Smooth muscle cell (in vitro differentiated cells): ENCODE data around the gene NTMT1. TPM values are rescaled to one million over a fixed set of nuclear protein-coding genes. Genes with fewer than 3 reads are reported as not detected.

Experiments used
- DNase-seq: peaks from one replicate; lab custom pipeline; 2025; ENCODE audit not compliant: unreplicated experiment; lab: John Stamatoyannopoulos, UW
- H2AFZ ChIP-seq: fragments of 200-600 bp; sonication (generic); 2 replicates; pipeline ENCODE4 v1.6.0; 2016; ENCODE audit warnings: antibody characterized with exemption, low read depth, mild to moderate bottlenecking
- H3F3A ChIP-seq: fragments of 200-600 bp; sonication (generic); 2 replicates; pipeline ENCODE4 v1.6.0; 2017; ENCODE audit warnings: antibody characterized with exemption, low read depth
- H3K27ac ChIP-seq: fragments of 200-600 bp; sonication (generic); 2 replicates; pipeline ENCODE4 v1.5.1; 2016; ENCODE audit warnings: low read depth, mild to moderate bottlenecking
- H3K27me3 ChIP-seq: fragments of 200-600 bp; sonication (generic); 2 replicates; pipeline ENCODE4 v1.6.1; 2016; ENCODE audit warnings: low read depth, mild to moderate bottlenecking
- H3K36me3 ChIP-seq: fragments of 200-600 bp; sonication (generic); 2 replicates; pipeline ENCODE4 v1.5.1; 2016; ENCODE audit warnings: low read depth
- H3K4me1 ChIP-seq: fragments of 200-600 bp; sonication (generic); 2 replicates; pipeline ENCODE4 v1.5.1; 2016; ENCODE audit warnings: low read depth
- H3K4me2 ChIP-seq: fragments of 200-600 bp; sonication (generic); 2 replicates; pipeline ENCODE4 v1.6.0; 2016; ENCODE audit warnings: mild to moderate bottlenecking
- H3K4me3 ChIP-seq: fragments of 200-600 bp; sonication (generic); 2 replicates; pipeline ENCODE4 v1.5.1; 2016; ENCODE audit warnings: mild to moderate bottlenecking
- H3K79me2 ChIP-seq: fragments of 200-600 bp; sonication (generic); 2 replicates; pipeline ENCODE4 v1.6.0; 2016; ENCODE audit warnings: low read depth, mild to moderate bottlenecking
- H3K9ac ChIP-seq: fragments of 200-600 bp; sonication (generic); 2 replicates; pipeline ENCODE4 v1.6.0; 2016; ENCODE audit warnings: low read depth
- H3K9me3 ChIP-seq: fragments of 200-600 bp; sonication (generic); replicated peaks from 2 replicates; pipeline ENCODE4 v1.5.1; 2016; ENCODE audit warnings: low read depth
- H4K20me1 ChIP-seq: fragments of 200-600 bp; sonication (generic); 2 replicates; pipeline ENCODE4 v1.6.0; 2016; ENCODE audit warnings: low read depth
- CTCF ChIP-seq: fragments of 200-600 bp; sonication (generic); IDR thresholded peaks from 2 replicates; pipeline ENCODE4 v1.5.1; 2017; ENCODE audit warnings: borderline replicate concordance, mild to moderate bottlenecking, antibody characterized with exemption; ENCODE audit not compliant: insufficient read depth, poor library complexity, severe bottlenecking
- WGBS: methylation state at CpG from one replicate; pipeline ENCODE4 v1.1.7; 2016; ENCODE audit warnings: low lambda C conversion rate; 5-methylcytosine and 5-hydroxymethylcytosine counted together
- polyA plus RNA-seq: library from polyadenylated mRNA; unstranded; fragments of >200 nt; fragmentation: Nextera tagmentation; extraction: Ambion mirVana; gene quantifications from 2 replicates; pipeline ENCODE4 v1.2.1, GENCODE V29; 2016
- total RNA-seq: library from RNA; depleted of rRNA; stranded (reverse); fragments of >200 nt; gene quantifications from 2 replicates; pipeline ENCODE4 v1.2.3, GENCODE V29; 2014

NTMT1 gene
- total and polyA plus RNA-seq, 2 experiments from 2014 or later = 42.9 to 118 TPM

- no peaks in the 10 kb centered on the region for H4K20me1 ChIP-seq
- WGBS = 93% methylated on average over 31 of the region's 31 CpGs
- no peaks in the 10 kb centered on the region for H3K9me3 ChIP-seq
- H3K4me3 ChIP-seq = no peak overlapping the region
- DNase-seq = no peak
- H3K27me3 ChIP-seq = no peaks in the 10 kb centered on the region
- H3K4me2 ChIP-seq = no peak overlapping the region
- TF ChIP-seq CTCF = no peak
- no peak overlapping the region for H3K27ac ChIP-seq
- H2AFZ ChIP-seq = no peak overlapping the region
- no peak overlapping the region for H3K9ac ChIP-seq
- no peaks in the 10 kb centered on the region for H3K79me2 ChIP-seq
- peaks cover 13% of the 10 kb centered on the region for H3K4me1 ChIP-seq
- H3K36me3 ChIP-seq = no peaks in the 10 kb centered on the region
- peaks cover 11% of the 10 kb centered on the region for H3F3A ChIP-seq
These were observed 10.3 kb upstream of the NTMT1 start for GRCh38 chr9:129615407-129616285.

GRCh38 chr9:129617167-129617566, 8.8 kb upstream of the NTMT1 start:
- Histone ChIP-seq H3K27me3 (no peaks in the 10 kb centered on the region), H3K27ac (peak overlapping the region; percentile 70), H3K4me1 (peaks cover 15% of the 10 kb centered on the region), H3K9ac (no peak overlapping the region), H3F3A (peaks cover 11% of the 10 kb centered on the region), H3K79me2 (no peaks in the 10 kb centered on the region), H3K4me2 (no peak overlapping the region), H3K9me3 (no peaks in the 10 kb centered on the region), H3K4me3 (no peak overlapping the region), H4K20me1 (no peaks in the 10 kb centered on the region), H2AFZ (no peak overlapping the region), H3K36me3 (no peaks in the 10 kb centered on the region)
- no peak for DNase-seq
- 0% methylated on average over 1 of the region's 1 CpG for WGBS
- TF ChIP-seq CTCF = peak; percentile 54

GRCh38 chr9:129619787-129620668, 5.9 kb upstream of the NTMT1 start:
- H3K4me1 ChIP-seq = peaks cover 9% of the 10 kb centered on the region
- H3K27me3 ChIP-seq = no peaks in the 10 kb centered on the region
- H3K4me3 ChIP-seq = peak overlapping the region; percentile 62
- no peaks in the 10 kb centered on the region for H3K79me2 ChIP-seq
- H2AFZ ChIP-seq = peak overlapping the region; percentile 84
- WGBS = 1% methylated on average over 60 of the region's 82 CpGs
- H3K9me3 ChIP-seq = no peaks in the 10 kb centered on the region
- no peaks in the 10 kb centered on the region for H3K36me3 ChIP-seq
- peak; percentile 16 for TF ChIP-seq CTCF
- peak overlapping the region; percentile 16 for H3K27ac ChIP-seq
- DNase-seq = no peak
- H3F3A ChIP-seq = peaks cover 17% of the 10 kb centered on the region
- H4K20me1 ChIP-seq = no peaks in the 10 kb centered on the region
- peak overlapping the region; percentile 97 for H3K4me2 ChIP-seq
- H3K9ac ChIP-seq = peak overlapping the region; percentile 47
